Adrenal gland (tissue), 5 donors: Measurements from ENCODE around the gene RELL2.

ENCODE experiments used
- CTCF ChIP-seq, 6 experiments: fragments of 450-650 bp in 4 of 6; fragments of 200-600 bp in 2 of 6; sonication (generic) in 1 of 6; IDR thresholded peaks; 1 replicate in 5 of 6; 2 replicates in 1 of 6; pipeline versions ENCODE4 v1.5.1 to v1.8.0; 2016 to 2021; ENCODE audit warnings: antibody characterized with exemption in 6 of 6, mild to moderate bottlenecking in 2 of 6, moderate library complexity in 1 of 6
- POLR2A ChIP-seq, 2 donors: fragments of 450-650 bp; IDR thresholded peaks; one replicate each; pipeline ENCODE4 v1.6.1; 2017; ENCODE audit warnings: antibody characterized with exemption in 2 of 2, mild to moderate bottlenecking in 2 of 2, moderate library complexity in 1 of 2
- donor health status: DM: no; HTN: no; CAD: no.

GRCh38 chr5:141654298-141654697 is 17.5 kb downstream of the RELL2 start:
- TF ChIP-seq CTCF (IDR thresholded peaks at IDR 0.05) (no peak), POLR2A (IDR thresholded peaks at IDR 0.05) (no peak)
